HG02852 (cell line): ENCODE results near the gene LILRB2.
"Not testable (repeated sequence)": the region's sequence is repeated elsewhere in the genome, so short reads cannot be mapped to it uniquely, and the experiment has no call there.

Experiments used
- ATAC-seq: cut with Tn5 transposase; IDR thresholded peaks from one replicate; pipeline ENCODE4 v1.9.1; 2021; ENCODE audit warnings: mild to moderate bottlenecking, moderate library complexity; ENCODE audit not compliant: unreplicated experiment

LILRB2 gene

GRCh38 chr19:54307389-54308020, 26.6 kb upstream of the LILRB2 start:
- ATAC-seq: no peak

- ATAC-seq: no peak
These were observed 24.2 kb upstream of the LILRB2 start for GRCh38 chr19:54305141-54305540.

- no peak for ATAC-seq
These were observed 21.3 kb upstream of the LILRB2 start for GRCh38 chr19:54302257-54302656.

- no peak for ATAC-seq
These were observed 18.6 kb upstream of the LILRB2 start for GRCh38 chr19:54299515-54299914.

- ATAC-seq: no peak
These were observed 18.2 kb upstream of the LILRB2 start for GRCh38 chr19:54299126-54299498.

- ATAC-seq: no peak
These were observed 17.6 kb upstream of the LILRB2 start for GRCh38 chr19:54298357-54299125.

GRCh38 chr19:54297759-54298305, 16.9 kb upstream of the LILRB2 start:
- ATAC-seq: no peak

GRCh38 chr19:54294539-54294938, 13.6 kb upstream of the LILRB2 start:
- no peak for ATAC-seq

GRCh38 chr19:54289160-54289559, 8.2 kb upstream of the LILRB2 start:
- ATAC-seq: not testable (repeated sequence)

GRCh38 chr19:54287456-54287855, 6.5 kb upstream of the LILRB2 start:
- ATAC-seq: no peak

- not testable (repeated sequence) for ATAC-seq
These were observed 5.4 kb upstream of the LILRB2 start for GRCh38 chr19:54286283-54286682.

GRCh38 chr19:54285427-54286056, 4.6 kb upstream of the LILRB2 start:
- ATAC-seq: not testable (repeated sequence)

GRCh38 chr19:54282686-54283470, 2.0 kb upstream of the LILRB2 start:
- no peak for ATAC-seq

- ATAC-seq: not testable (repeated sequence)
These were observed 792 bp upstream of the LILRB2 start for GRCh38 chr19:54281729-54282075.

- not testable (repeated sequence) for ATAC-seq
These were observed 469 bp downstream of the LILRB2 start for GRCh38 chr19:54280441-54280840.

- ATAC-seq: not testable (repeated sequence)
These were observed 885 bp downstream of the LILRB2 start for GRCh38 chr19:54280025-54280424.

GRCh38 chr19:54279406-54279962, 1.4 kb downstream of the LILRB2 start:
- ATAC-seq: no peak

GRCh38 chr19:54278571-54279195, 2.2 kb downstream of the LILRB2 start:
- not testable (repeated sequence) for ATAC-seq

- ATAC-seq: not testable (repeated sequence)
These were observed 2.9 kb downstream of the LILRB2 start for GRCh38 chr19:54278056-54278455.

- ATAC-seq: not testable (repeated sequence)
These were observed 3.7 kb downstream of the LILRB2 start for GRCh38 chr19:54277111-54277615.
